NCI-H82 treated with DMSO at 0.1 percent for 48 hours (cell line): ENCODE data around the gene FXR2.
"Not testable (repeated sequence)": the region's sequence is repeated elsewhere in the genome, so short reads cannot be mapped to it uniquely, and the experiment has no call there.

ENCODE experiments used
- DNase-seq: peaks from one replicate; lab custom pipeline; 2025; ENCODE audit not compliant: unreplicated experiment; lab: John Stamatoyannopoulos, UW

The FXR2 gene

GRCh38 chr17:7629939-7630571 is 15.4 kb upstream of the FXR2 start, which contains the start of gene SHBG:
TSS of gene SHBG (plus strand) at chr17:7630135. CDS start at chr17:7630173, 38 bp downstream.
- DNase-seq = no peak

GRCh38 chr17:7627250-7628121 is 12.8 kb upstream of the FXR2 start, which contains the start of gene SAT2:
TSS of gene SAT2 (minus strand) at chr17:7627821. CDS start at chr17:7627635, 186 bp downstream.
- DNase-seq = peak; percentile 93

GRCh38 chr17:7626956-7627249 is 12.2 kb upstream of the FXR2 start:
- peak; percentile 53 for DNase-seq

GRCh38 chr17:7626307-7626706 is 11.6 kb upstream of the FXR2 start:
- no peak for DNase-seq

- not testable (repeated sequence) for DNase-seq
Measured at GRCh38 chr17:7625749-7626148, 11.1 kb upstream of the FXR2 start.

- no peak for DNase-seq
Measured at GRCh38 chr17:7623661-7624060, 9.0 kb upstream of the FXR2 start.

- DNase-seq = no peak
Measured at GRCh38 chr17:7620835-7621234, 6.1 kb upstream of the FXR2 start.

GRCh38 chr17:7618608-7619007 is 3.9 kb upstream of the FXR2 start:
- DNase-seq = no peak

- DNase-seq = no peak
Measured at GRCh38 chr17:7615265-7615747, 609 bp upstream of the FXR2 start.

GRCh38 chr17:7613769-7614424 is 800 bp downstream of the FXR2 start:
- DNase-seq = no peak

GRCh38 chr17:7612294-7612640 is 2.4 kb downstream of the FXR2 start:
- no peak for DNase-seq

- DNase-seq = no peak
Measured at GRCh38 chr17:7611635-7612293, 2.9 kb downstream of the FXR2 start.

GRCh38 chr17:7610641-7611040 is 4.1 kb downstream of the FXR2 start:
- no peak for DNase-seq

GRCh38 chr17:7606280-7606679 is 8.4 kb downstream of the FXR2 start:
- no peak for DNase-seq

GRCh38 chr17:7597561-7597960 is 17.1 kb downstream of the FXR2 start:
- DNase-seq = not testable (repeated sequence)

GRCh38 chr17:7593296-7593695 is 21.4 kb downstream of the FXR2 start:
- no peak for DNase-seq

- DNase-seq = no peak
Measured at GRCh38 chr17:7592422-7593021, 22.2 kb downstream of the FXR2 start.

- no peak for DNase-seq
Measured at GRCh38 chr17:7591596-7591995, 23.1 kb downstream of the FXR2 start.

- DNase-seq = peak; percentile 75
Measured at GRCh38 chr17:7590743-7591142, 24.0 kb downstream of the FXR2 start.

GRCh38 chr17:7589891-7590691 is 24.6 kb downstream of the FXR2 start, which contains the start of gene SOX15:
TSS of gene SOX15 (minus strand) at chr17:7590094. CDS start at chr17:7589676, 418 bp downstream.
- no peak for DNase-seq
